Measurements from ENCODE around the gene MEI4. TPM values are rescaled to one million over a fixed set of nuclear protein-coding genes. Genes with fewer than 3 reads are reported as not detected.

The MEI4 gene
- total and polyA plus RNA-seq, 10 of the 15 experiments (the other 5 are each of a cell fraction or from before 2014, with no cell fraction given): 0.03 to 0.04 (median 0.03) TPM; not detected in 7

GRCh38 chr6:77857421-77857820 lies 204.6 kb downstream of the MEI4 start (continued):
- TF ChIP-seq JUNB (IDR thresholded peaks at IDR 0.05) (no peak), MTA2 (IDR thresholded peaks at IDR 0.05; ENCODE audit: low read depth) (no peak), STAT1 (conservative IDR thresholded peaks at IDR 0.05) (no peak), MLLT1 (IDR thresholded peaks at IDR 0.05) (no peak), ZSCAN29 (IDR thresholded peaks at IDR 0.05) (no peak)

GRCh38 chr6:77876300-77876699 lies 223.5 kb downstream of the MEI4 start:
- POLR2A ChIA-PET: no interaction called here

More at GRCh38 chr6:77876300-77876699, 223.5 kb downstream of the MEI4 start:
- intact Hi-C loops (cut with micrococcal nuclease; ENCODE audit: unreplicated experiment): no loop called here
- 50% methylated on average over 2 of the region's 2 CpGs for WGBS (ENCODE audit: insufficient coverage, insufficient replicate concordance, low lambda C conversion rate, missing lambda C conversion rate)
- no peaks in the 10 kb centered on the region for H3K27me3 ChIP-seq (replicated peaks in 1 of 2; ENCODE audit: control insufficient read depth in 2 of 2, insufficient read depth in 2 of 2, low read length in 1 of 2)
- no peak overlapping the region for H3K27ac ChIP-seq (ENCODE audit: control insufficient read depth, insufficient read depth)
- no peaks in the 10 kb centered on the region for H4K20me1 ChIP-seq (ENCODE audit: control insufficient read depth, insufficient read depth)
- H3K79me2 ChIP-seq (ENCODE audit: control insufficient read depth, insufficient read depth, low read length): no peaks in the 10 kb centered on the region
- no TSS peak for BruUV-seq (replicated peaks)
- no peak overlapping the region for H2AFZ ChIP-seq (ENCODE audit: control insufficient read depth, low read depth, low read length)
- in situ Hi-C loops (cut with MboI): no loop called here
- CTCF ChIA-PET: no interaction called here
- no peak overlapping the region for H3K4me3 ChIP-seq
- no peaks in the 10 kb centered on the region for H3K36me3 ChIP-seq (ENCODE audit: control insufficient read depth in 2 of 2, insufficient read depth in 2 of 2, low read length in 1 of 2)
- no peak; the same call in 2 of the 3 replicates for ATAC-seq
- H3K4me1 ChIP-seq (ENCODE audit: control insufficient read depth, insufficient read depth, low read length): no peaks in the 10 kb centered on the region
- H3K9ac ChIP-seq (ENCODE audit: control insufficient read depth, insufficient read depth, low read length): no peak overlapping the region
- TF ChIP-seq CTCF (IDR thresholded peaks at IDR 0.05 in 2 of 3, conservative IDR thresholded peaks at IDR 0.05 in 1 of 3; ENCODE audit: control insufficient read depth in 2 of 3, extremely low read depth in 1 of 3, insufficient read depth in 1 of 3, low read depth in 3 of 3, low read length in 3 of 3) (no peak), YBX1 (IDR thresholded peaks at IDR 0.05) (no peak)
- DNase-seq (ENCODE audit: low read depth, low spot score): no peak
- SMC1A ChIA-PET (ENCODE audit: uncharacterized antibody, unreplicated experiment): interaction anchor here (0.6 kb wide), 1 partner anchor 11 kb away, joined by 3 read pairs; no protein-coding TSS in a partner anchor
- FAIRE-seq: no peak
- no peaks in the 10 kb centered on the region for H3K9me3 ChIP-seq (replicated peaks; ENCODE audit: control insufficient read depth, insufficient read depth, low read length)
- H3K4me2 ChIP-seq (ENCODE audit: control insufficient read depth, insufficient read depth): no peak overlapping the region
- RAD21 ChIA-PET (ENCODE audit: unreplicated experiment): no interaction called here

Measured in GM12878 (cell line).